GM18499 (cell line): ENCODE results near the gene UBAC2.
A peak's percentile ranks its signal among the peaks of the same experiment; 100 is the strongest.

Experiments
- ATAC-seq: cut with Tn5 transposase; IDR thresholded peaks from one replicate; pipeline ENCODE4 v1.9.1; 2021; ENCODE audit warnings: moderate number of reproducible peaks; ENCODE audit not compliant: insufficient read depth, unreplicated experiment

UBAC2 gene

DNA sequence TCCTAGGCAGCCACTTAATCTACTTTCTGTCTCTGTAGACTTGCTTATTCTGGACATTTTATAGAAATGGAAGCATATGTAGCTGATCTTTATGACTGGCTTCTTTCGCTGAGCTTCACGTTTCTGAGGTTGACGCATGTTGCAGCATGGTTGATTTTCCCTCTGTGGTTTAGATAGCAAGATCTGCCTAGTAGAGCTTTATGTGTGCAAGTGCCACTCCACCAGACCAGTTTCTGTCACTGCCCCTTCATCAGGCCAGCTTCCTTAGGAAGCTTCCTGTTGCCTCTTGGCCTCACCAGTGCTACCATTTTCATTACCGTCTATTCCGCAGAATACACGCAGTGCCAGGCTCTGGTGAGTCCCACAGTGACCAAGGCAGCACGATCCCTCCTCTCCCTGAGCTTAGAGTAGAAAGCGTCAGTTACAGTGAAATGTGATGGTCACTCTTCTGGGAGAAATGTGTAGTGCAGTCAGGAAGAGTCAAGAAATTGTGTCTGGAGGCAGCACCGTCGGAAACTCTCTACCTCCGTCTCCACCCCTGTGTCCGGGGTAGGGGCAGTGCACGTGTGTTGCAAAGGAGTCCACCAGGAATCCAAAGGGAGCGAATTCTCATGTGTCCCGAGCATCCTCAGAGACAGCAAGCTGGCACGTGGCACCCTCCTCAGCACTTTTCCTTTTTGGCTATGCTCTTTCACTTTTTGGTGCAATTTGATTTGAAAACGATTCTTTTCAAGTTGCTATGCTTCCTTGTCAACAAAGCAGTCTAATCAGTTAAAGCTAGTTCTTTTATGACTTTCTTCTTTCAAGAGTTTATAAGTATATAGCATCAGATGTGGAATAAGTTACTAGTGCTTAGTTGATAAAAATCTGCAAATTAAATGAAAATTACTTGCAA is 151.9 kb downstream of the UBAC2 start:
- no peak for ATAC-seq

DNA sequence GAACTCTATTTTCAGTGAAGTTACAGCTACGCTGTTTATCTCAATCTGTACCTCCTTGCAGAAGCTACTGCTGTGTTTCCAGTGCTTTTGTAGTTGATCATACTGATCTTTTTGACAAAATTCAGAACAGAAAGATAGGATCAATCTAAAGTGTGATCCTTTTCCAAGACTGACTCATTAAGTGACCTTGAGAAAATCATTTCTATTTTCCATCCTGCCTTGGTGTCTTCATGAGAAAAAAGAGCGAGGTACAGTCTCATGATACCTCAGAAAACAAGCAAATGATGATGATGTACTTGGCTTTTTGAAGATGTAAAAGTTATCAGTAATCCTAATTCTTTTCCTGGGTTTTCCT is 152.6 kb downstream of the UBAC2 start:
- ATAC-seq = no peak

DNA sequence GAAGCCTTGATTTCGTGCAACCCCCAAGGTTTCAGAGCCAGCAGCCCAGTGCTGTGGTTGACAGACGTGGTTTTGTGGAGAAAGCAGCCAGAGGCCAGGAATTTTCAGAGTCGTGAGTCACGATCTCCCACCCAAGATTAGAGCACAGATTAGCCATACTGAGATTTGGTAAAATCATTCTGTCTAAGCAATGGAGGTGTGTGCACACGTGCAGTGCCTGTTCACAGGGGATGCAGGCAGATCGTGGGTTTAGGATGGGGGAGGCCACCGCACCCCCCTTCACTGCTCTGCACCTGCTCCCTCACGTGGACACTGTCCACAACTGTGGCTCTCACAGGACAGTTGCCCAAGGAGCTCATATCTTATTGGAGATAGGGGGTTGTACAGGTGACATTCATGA is 153.2 kb downstream of the UBAC2 start:
- no peak for ATAC-seq

DNA sequence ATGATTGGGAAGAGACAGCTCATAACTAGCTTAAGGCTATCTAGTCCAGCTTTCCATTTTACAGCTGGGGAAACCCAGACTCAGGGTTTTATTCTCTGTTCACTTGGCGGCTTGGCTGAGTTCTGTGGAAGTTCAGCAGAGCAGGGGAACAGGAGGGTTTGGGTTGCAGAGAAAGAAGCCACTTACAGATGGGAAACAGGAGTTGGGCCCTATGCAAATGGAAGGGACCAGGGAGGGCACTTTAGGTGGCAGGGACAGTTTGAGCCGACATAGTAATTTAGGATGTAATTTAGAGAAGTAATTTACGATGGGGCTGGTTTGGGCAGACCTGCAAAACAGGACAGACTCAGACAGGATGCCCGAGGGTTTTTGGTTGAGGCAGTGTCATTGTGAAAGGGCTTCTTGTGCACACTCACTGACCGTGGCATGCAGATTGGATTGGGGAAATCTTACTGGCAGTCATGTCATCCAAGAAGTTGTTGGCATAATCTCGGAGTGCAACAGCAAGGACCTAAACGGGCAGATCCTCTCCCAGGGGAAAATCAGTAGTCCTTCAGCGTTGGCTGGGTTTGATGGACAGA is 153.8 kb downstream of the UBAC2 start:
- ATAC-seq = no peak

DNA sequence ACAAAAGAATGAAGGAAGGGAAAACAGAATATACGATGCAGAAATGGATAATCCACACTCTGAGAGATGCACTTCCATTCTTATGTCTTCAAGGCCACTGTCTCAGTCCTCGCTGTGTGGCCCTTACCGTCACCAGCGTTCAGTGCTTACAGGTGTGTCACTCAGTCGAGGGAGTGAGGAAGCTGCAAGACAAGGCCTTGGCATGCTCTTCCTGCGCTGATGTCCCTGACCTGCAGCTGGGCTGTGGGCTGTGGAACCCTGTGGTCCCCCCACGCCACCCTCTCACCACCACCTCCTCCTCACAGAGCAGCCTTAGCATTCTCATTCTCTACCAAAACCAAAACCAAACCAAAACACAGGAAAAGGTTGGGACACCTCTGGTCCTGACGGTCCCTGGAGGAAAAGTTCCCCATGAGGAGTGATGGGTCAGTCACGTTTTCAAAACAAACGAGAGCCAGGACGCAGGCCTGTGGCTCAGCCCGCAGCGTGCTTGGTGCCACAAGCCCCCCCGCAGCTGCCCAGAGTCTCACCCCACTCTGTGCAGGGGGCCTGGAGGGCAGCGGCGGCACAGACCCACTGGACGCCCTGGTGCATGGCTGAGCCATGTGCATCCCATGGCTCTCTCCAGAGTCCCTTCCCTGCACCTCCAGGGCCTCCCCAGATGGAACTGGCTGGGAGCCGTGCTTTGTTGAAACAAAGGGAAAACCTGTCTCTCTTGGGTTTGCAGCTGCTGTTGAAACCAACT is 154.8 kb downstream of the UBAC2 start:
- ATAC-seq = no peak

DNA sequence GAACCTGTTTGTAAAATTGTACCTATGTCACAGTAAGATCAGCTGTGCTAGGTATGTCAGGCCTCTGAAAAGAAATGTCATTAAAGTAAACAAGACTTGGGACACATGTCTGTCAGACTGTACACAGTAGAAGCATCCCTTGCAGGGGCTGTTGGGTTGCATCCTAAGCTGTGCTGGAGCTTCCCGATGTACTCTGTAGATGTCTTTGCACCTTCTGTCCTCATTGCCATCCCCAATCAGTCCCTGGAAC is 155.3 kb downstream of the UBAC2 start:
- no peak for ATAC-seq

DNA sequence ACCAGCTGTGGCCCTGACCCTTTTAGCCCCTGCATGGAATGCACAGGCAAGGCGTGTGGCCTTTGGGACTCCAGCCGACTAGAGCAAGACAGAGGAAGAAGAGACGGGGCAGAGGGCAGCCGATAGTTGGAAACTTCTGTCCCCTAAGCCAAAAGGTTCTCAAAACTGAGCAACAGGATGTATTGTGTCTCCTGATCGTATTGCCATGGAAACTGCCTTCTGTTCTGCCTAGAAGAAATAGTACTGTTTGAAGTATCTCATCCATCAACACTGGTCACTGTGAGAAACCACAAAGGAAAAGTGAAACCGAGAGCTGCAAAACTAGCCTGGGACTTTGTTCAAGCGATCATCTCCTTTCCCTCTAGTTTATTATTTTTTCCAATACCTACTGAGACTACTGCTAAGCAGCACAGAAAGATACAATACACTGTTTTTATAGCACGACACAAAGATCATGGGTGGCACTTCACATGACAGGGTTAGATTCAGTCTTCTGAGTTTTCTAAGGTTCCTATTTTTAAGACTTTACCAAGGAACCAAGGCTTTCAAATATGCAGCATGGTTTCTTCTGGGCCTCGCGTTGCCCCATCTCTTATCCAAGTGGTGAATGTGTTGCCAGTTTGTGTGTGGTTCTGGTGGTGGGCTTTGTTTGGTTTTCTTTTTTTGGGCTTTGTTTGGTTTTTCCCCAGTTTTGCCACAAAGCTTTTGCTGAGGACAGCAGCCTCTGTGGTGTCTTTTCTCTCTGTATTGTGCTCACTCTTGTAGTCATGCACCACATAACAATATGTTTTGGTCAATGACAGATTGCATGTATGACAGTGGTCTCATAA is 155.8 kb downstream of the UBAC2 start:
- peak; percentile 36 for ATAC-seq

DNA sequence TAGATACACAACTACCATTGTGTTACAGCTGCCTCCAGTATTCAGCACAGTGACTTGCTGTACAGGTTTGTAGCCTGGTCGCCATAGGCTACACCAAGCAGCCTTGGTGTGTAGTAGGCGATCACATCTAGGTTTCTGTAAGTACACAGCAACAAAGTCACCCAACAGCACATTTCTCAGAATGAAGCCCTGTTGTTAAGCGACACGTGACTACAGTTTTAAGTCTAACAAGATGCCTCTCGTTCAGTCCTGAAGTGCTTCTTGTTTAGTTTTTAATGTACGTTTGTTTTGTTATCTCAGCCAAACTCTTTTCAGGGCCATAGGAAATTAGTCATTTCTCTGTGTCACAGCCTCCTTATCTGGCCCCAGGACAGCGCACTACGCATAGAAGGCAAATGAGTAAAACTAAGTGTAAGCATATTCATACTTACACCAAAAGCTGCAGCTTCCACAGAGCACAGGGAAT is 156.5 kb downstream of the UBAC2 start:
- peak; percentile 26 for ATAC-seq

DNA sequence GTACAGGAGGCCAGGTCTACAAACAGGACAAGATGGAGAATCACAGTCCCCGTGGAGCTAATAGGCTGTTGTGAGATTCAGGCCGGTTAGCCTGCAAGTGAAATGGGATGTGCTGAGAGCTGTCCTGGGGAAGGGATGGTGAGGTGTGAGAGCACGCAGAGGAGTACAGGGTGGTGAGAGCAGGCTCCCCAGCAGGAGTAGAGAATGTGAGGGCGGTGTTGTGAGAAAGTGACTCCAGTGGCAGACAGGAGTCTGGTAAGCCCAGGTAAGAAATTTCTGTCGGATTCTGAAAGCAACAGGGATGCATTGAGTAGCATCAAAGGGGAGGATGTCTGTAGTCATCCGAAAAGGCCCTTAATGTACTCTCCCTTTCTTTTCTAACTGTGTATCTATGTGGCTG is 157.3 kb downstream of the UBAC2 start:
- no peak for ATAC-seq

DNA sequence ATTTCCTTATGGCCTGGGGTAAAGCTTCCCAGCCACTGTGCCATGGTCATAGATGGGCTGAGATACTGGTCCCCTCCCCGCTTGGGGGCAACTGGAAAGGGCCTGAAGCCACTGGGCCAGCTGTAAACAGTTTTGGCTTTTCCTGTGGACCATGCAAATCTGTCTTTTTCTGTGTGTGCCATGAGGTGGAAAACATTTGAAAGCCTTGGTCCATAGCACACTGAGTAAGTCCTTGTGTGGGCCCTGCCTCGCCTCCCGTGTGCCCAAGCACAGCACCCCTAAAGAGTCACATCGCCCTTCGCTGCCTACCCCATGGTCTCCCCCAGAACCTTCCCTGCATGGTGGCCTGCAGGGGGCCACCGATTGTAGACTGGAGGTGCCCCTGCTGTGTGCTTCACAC is 158.9 kb downstream of the UBAC2 start:
- no peak for ATAC-seq

DNA sequence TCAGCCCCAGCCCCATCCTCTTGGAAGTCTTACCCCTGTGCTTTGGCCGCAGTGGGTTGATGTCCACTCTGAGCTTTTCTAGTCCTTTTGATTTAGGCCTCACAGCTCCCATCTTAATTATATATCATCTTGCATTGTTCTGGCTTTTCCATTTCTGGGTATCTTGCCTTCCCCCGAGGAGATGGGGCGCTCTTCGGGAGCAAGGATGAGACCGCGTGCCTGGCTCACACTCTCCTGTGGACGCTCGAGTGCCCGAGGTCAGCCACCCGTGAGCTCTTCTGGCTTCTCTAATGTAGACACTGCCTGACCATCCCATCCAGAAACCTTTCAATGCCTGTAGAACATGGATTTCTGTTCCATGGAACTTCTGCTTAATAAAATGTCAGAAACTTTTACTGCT is 160.0 kb downstream of the UBAC2 start:
- ATAC-seq = no peak

DNA sequence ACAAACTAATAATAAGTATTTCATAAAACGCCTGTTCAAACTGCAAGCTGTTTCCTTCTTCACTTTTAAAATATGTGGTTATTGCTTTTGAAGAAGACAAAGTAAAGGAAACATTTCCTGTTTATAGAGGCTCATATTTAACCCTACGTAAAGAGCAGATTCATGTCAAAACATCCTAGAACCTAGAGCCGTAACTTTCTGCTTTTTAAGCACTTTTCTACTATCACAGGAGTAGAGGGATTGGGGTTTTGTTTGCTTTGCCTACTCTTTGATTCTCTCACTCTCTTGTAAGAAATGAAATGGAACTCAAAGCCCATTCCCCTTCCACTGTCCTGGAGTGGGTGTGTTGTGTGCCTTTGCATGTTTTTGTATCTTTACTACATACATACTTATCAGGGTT is 160.5 kb downstream of the UBAC2 start:
- no peak for ATAC-seq

DNA sequence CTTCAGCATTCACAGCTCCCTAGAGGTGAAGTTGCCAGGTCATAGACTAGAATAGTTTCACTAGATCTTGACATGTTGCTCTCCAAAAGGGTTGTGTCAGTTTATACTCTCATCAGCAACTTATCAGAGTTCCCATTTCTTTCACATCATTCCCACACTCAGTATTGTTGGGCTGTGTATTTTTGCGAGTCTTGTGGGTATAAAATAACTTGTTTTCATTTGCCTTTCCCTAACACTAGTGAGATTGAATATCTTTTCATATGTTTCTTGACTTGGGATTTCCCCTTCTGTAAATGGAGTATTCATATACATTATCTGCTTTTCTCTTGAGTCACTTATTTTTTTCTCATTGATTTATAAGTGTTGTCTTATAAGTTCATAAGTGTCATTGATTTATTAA is 161.7 kb downstream of the UBAC2 start:
- no peak for ATAC-seq

DNA sequence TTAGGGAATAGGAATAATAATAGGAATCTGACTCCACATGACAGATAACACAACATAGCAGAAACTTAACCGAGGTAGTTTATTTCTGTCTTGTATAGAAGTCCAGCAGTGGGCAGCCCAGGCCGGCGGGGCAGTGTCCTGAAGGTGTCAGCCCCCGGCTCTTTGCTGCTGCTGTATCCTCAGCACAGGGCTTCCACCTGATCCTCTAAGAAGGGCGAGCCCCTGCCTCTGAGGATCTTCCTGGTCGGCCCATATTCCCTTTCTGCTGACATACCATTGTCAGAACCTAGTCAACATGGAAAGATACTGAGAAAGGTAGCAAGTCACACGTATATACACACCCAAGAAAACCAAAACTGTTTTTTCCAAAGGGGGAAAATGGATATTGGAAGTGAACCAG is 162.7 kb downstream of the UBAC2 start:
- ATAC-seq = no peak

DNA sequence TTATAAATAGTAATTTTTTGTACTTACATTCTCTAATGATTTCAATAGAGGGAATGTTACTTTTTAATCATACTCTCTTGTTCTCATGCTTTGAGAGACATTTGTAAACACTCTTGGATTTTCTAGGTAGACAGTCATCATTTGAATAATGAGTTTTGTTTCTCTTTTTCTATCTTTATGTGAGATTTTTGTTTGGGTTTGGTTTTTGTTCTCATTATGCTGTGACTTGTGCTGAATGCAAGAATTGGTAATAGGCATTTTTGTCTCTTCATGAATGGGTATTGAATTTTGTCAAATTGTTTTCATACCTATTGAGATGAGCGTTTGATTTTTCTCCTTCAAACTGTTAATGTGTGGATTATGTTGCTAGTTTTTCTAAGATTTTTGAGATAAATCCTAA is 163.3 kb downstream of the UBAC2 start:
- peak; percentile 41 for ATAC-seq

DNA sequence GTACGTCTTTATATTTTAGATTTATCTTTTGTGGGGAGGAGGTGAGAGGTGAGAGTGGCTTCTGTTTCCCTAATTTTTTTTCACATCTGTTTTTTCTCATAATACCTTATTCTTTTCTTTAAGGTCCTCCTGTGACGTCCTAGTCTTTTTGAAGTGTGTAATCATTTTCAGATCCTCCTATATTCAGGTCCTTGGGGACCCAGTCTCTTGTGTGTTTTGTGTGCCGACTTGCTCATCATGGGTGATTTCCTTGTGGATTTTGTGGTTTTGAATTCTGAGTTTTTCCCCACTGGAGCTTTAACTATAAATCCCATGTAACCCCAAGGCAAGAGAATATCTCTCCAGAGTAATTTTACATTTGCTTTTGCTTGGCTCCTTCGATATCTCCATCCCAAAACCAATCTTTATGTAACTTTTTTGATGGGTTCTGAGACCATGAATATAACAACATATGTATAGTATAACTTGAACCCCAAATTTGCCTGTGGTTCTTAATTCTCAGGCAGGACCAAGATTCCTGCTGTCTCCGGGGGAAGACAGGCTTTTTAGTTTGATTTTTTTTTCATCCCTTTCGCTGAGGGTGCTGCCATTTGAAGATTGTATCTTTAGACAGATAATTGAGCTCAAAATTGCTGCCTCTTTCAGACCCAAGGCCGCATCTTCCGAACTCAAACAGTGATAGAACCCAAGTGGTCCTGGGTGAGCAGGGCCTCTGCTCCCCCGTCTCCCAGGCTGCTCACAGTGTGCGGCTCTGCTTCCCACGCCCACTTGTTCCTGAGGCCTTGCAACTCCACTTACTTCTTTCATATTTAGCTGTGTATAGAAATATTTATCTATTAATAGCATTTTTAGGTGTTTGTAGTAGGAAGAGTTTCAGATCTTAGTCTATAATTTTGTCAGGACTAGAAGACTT is 165.7 kb downstream of the UBAC2 start:
- ATAC-seq = peak; percentile 37

DNA sequence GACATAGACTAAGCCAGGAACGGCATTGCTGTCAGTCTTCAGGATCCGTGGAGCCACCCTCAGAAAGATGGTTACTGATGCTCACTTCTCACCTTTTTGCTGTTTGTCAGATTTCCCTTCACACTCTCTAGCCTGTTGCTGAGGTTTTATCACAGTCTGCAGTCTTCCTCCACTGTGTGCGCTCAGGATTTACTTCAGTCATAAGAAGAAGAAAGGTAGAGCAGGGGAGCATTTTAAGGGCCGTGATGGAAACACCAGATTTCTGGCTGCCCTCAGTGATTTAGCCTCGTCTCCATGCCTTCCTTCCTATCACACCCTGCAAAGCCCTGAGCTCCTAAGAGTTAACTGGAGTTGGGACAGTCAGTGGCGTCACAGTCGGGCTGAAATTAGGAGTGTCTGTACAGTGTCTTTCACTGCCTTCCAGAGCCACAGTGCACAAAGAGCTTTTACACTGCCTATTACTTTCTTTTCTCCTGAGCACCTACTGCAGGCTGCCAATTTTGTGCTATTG is 166.5 kb downstream of the UBAC2 start:
- no peak for ATAC-seq

DNA sequence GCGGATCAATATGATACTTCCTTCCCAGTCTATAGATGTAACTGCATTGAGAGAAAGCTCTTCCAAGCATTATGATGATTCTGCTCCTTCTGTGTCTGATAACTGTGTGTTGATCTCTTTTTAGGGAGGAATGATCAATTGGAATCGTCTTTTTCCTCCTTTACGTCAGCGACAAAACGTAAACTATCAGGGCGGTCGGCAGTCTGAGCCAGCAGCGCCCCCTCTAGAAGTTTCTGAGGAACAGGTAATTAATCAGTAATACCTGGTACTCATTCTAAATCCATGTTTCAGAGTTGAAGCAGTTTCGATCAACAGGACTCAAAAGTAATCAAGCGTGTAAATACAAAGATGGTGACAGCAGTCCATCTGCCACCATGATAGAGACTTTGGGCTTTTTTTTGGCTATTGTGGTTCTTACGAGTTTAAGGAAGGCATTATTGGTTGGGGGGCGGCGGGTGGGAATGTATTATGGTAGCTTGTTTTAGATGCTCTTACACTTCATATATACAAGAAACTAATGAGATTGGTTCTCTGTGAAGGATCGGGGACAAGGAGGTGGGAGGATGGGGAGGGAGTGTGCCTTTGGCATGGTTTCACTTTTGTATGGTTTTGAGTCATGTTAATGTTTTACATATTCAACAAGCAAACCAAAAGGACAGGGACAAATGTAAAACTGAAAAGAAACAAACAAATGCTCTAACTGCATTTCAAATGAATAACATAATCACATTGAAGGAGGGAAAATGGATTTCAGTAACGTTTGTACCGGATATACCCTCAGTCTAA is 167.2 kb downstream of the UBAC2 start:
- no peak for ATAC-seq
